ENCODE results near the gene SUPT3H. TPM values are rescaled to one million over a fixed set of nuclear protein-coding genes. Genes with fewer than 3 reads are reported as not detected.
A peak's percentile ranks its signal among the peaks of the same experiment; 100 is the strongest.

Gene SUPT3H
- polyA plus RNA-seq, 1 experiment, result 8.7 TPM

- H3K27me3 ChIP-seq (ENCODE audit: control insufficient read depth, insufficient read depth, low read length), result no peaks in the 10 kb centered on the region
- POLR2A ChIA-PET, result no interaction called here
- no peak overlapping the region for H3K27ac ChIP-seq (ENCODE audit: low read depth, low read length)
- CTCF ChIA-PET, result interaction anchor here (0.7 kb wide), 1 partner anchor 638 kb away, joined by 3 read pairs; no protein-coding TSS in a partner anchor
- TF ChIP-seq, protein P1, sequence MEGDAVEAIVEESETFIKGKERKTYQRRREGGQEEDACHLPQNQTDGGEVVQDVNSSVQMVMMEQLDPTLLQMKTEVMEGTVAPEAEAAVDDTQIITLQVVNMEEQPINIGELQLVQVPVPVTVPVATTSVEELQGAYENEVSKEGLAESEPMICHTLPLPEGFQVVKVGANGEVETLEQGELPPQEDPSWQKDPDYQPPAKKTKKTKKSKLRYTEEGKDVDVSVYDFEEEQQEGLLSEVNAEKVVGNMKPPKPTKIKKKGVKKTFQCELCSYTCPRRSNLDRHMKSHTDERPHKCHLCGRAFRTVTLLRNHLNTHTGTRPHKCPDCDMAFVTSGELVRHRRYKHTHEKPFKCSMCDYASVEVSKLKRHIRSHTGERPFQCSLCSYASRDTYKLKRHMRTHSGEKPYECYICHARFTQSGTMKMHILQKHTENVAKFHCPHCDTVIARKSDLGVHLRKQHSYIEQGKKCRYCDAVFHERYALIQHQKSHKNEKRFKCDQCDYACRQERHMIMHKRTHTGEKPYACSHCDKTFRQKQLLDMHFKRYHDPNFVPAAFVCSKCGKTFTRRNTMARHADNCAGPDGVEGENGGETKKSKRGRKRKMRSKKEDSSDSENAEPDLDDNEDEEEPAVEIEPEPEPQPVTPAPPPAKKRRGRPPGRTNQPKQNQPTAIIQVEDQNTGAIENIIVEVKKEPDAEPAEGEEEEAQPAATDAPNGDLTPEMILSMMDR (IDR thresholded peaks at IDR 0.05; ENCODE audit: low read depth, low read length), result no peak
- H3K4me3 ChIP-seq (ENCODE audit: low read depth, low read length), result no peak overlapping the region
- DNase-seq (ENCODE audit: low read depth, low spot score), result peak; percentile 23
- H3K9me3 ChIP-seq (ENCODE audit: control insufficient read depth, insufficient read depth, low read length), result peaks cover 6% of the 10 kb centered on the region
Measured at GRCh38 chr6:45076217-45076930, 301.4 kb downstream of the SUPT3H start.

DNA sequence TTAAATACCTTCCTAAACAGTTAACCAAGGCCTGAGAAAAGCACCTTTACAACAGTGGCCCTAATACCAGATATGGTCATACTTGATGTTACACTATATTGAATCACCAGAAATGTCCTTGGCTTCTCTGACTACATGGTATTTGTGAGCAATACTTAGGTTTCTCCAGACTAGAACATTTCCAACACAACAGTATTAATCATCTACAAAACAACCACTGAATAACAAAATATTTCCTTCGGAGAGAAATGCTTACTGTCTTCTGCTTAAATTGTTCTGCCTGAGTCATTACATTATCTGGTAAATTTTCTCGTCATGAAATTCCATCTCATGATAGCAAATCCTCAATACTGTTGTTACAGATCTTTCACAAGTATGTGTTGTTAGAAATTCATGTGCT is 302.5 kb downstream of the SUPT3H start:
- peaks cover 6% of the 10 kb centered on the region for H3K9me3 ChIP-seq (ENCODE audit: control insufficient read depth, insufficient read depth, low read length)
- ChIA-PET POLR2A (no interaction called here), CTCF (no interaction called here)
- no peak overlapping the region for H3K4me3 ChIP-seq (ENCODE audit: low read depth, low read length)
- TF ChIP-seq, protein P1 (IDR thresholded peaks at IDR 0.05; ENCODE audit: low read depth, low read length), result no peak
- no peaks in the 10 kb centered on the region for H3K27me3 ChIP-seq (ENCODE audit: control insufficient read depth, insufficient read depth, low read length)
- DNase-seq (ENCODE audit: low read depth, low spot score), result peak; percentile 67
- no peak overlapping the region for H3K27ac ChIP-seq (ENCODE audit: low read depth, low read length)

DNA sequence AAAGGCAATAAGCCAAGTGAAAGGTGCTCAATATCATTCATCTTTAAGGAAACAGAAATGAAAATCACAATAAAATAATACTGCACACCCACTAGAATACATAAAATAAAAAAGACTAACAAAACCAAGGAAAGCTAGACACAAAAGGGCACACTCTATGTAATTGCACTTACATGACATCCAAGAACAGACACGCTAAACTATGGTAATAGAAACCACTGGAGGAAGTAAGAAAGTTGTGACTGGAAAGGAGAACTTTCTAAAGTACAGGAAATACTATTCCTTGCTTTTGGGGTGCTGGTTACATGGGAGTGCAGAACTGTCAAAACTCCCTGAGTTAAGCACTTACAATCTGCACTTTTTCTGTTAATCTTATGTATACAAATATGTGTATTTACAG is 303.3 kb downstream of the SUPT3H start:
- no peak overlapping the region for H3K27ac ChIP-seq (ENCODE audit: low read depth, low read length)
- no peaks in the 10 kb centered on the region for H3K27me3 ChIP-seq (ENCODE audit: control insufficient read depth, insufficient read depth, low read length)
- TF ChIP-seq, protein P1 (IDR thresholded peaks at IDR 0.05; ENCODE audit: low read depth, low read length), result no peak
- ChIA-PET POLR2A (no interaction called here), CTCF (no interaction called here)
- H3K4me3 ChIP-seq (ENCODE audit: low read depth, low read length), result no peak overlapping the region
- DNase-seq (ENCODE audit: low read depth, low spot score), result no peak
- H3K9me3 ChIP-seq (ENCODE audit: control insufficient read depth, insufficient read depth, low read length), result peaks cover 6% of the 10 kb centered on the region

- POLR2A ChIA-PET, result no interaction called here
- DNase-seq (ENCODE audit: low read depth, low spot score), result no peak
- no peak overlapping the region for H3K27ac ChIP-seq (ENCODE audit: low read depth, low read length)
- CTCF ChIA-PET, result interaction anchor here (0.9 kb wide), 1 partner anchor 16 kb away, joined by 3 read pairs; no protein-coding TSS in a partner anchor
- TF ChIP-seq, protein P1 (IDR thresholded peaks at IDR 0.05; ENCODE audit: low read depth, low read length), result no peak
- peaks cover under 1% of the 10 kb centered on the region for H3K9me3 ChIP-seq (ENCODE audit: control insufficient read depth, insufficient read depth, low read length)
- no peaks in the 10 kb centered on the region for H3K27me3 ChIP-seq (ENCODE audit: control insufficient read depth, insufficient read depth, low read length)
- H3K4me3 ChIP-seq (ENCODE audit: low read depth, low read length), result no peak overlapping the region
Measured at GRCh38 chr6:45073771-45074170, 304.0 kb downstream of the SUPT3H start.

DNA sequence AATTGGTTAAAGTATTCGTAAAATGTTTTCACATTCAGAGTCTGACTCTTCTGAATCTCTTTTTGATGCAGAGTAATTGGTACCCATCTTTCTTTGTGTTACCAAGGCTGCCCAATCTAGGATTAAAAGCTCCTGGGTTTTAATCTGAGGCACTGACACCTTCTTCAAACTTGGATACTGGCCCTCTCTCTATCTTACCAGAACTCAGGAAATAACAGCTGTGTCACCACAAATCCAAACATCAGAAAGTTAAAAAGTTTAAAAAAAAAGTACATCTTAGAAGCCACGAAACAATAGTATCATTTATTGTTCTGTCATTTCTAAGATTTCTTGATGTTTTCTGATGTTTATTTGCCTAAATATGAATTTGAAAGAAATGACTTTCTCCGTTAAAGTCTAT is 305.1 kb downstream of the SUPT3H start:
- Histone ChIP-seq H3K9me3 (ENCODE audit: control insufficient read depth, insufficient read depth, low read length) (no peaks in the 10 kb centered on the region), H3K4me3 (ENCODE audit: low read depth, low read length) (no peak overlapping the region), H3K27me3 (ENCODE audit: control insufficient read depth, insufficient read depth, low read length) (no peaks in the 10 kb centered on the region), H3K27ac (ENCODE audit: low read depth, low read length) (no peak overlapping the region)
- ChIA-PET POLR2A (no interaction called here), CTCF (interaction anchor here (0.6 kb wide), 1 partner anchor 356 kb away, joined by 5 read pairs; no protein-coding TSS in a partner anchor)
- no peak for DNase-seq (ENCODE audit: low read depth, low spot score)
- TF ChIP-seq, protein P1 (IDR thresholded peaks at IDR 0.05; ENCODE audit: low read depth, low read length), result no peak

All from AG04450 (cell line).